Uterus (tissue), 2 donors: ENCODE measurements around the gene WIPF3.

Experiments used
- CTCF ChIP-seq, 4 experiments: fragments of 200-600 bp in 2 of 4; fragments of 450-650 bp in 2 of 4; sonication (generic) in 2 of 4; IDR thresholded peaks; one replicate each; pipeline ENCODE4 v1.5.1; 2016 to 2019; ENCODE audit warnings: antibody characterized with exemption in 4 of 4, mild to moderate bottlenecking in 2 of 4, moderate library complexity in 1 of 4
- POLR2A ChIP-seq, 2 donors: fragments of 450-650 bp; IDR thresholded peaks; one replicate each; pipeline ENCODE4 v1.6.1; 2016; ENCODE audit warnings: antibody characterized with exemption in 2 of 2, mild to moderate bottlenecking in 1 of 2, moderate library complexity in 1 of 2

- TF ChIP-seq CTCF (IDR thresholded peaks at IDR 0.05) (no peak), POLR2A (IDR thresholded peaks at IDR 0.05) (no peak)
These were observed 52.1 kb downstream of the WIPF3 start for GRCh38 chr7:29858191-29858951.
